Fibroblast of skin of abdomen (primary cell): Measurements from ENCODE around the gene CDK10.
A peak's percentile ranks its signal among the peaks of the same experiment; 100 is the strongest.

Source experiments
- DNase-seq: peaks from one replicate; pipeline ENCODE4 v3.0.0-alpha.2; 2013

CDK10 gene

GRCh38 chr16:89712274-89712781, 25.8 kb downstream of the CDK10 start:
- DNase-seq = peak; percentile 38

GRCh38 chr16:89716493-89716892, 30.0 kb downstream of the CDK10 start:
- DNase-seq = no peak

- DNase-seq = no peak
Observed at GRCh38 chr16:89716916-89717687, 30.6 kb downstream of the CDK10 start.

GRCh38 chr16:89717688-89718505, 31.4 kb downstream of the CDK10 start:
- DNase-seq = no peak

- DNase-seq = no peak
Observed at GRCh38 chr16:89720551-89720812, 34.0 kb downstream of the CDK10 start.

- DNase-seq = peak; percentile 74
Observed at GRCh38 chr16:89720813-89721545, 34.5 kb downstream of the CDK10 start, which contains the start of the genes VPS9D1 and ZNF276. Gene VPS9D1, minus strand, starts transcription at chr16:89720898. Its CDS starts 37 bp downstream, at chr16:89720861. Gene ZNF276, plus strand, starts transcription at chr16:89721537. Its CDS starts 104 bp downstream, at chr16:89721641.

GRCh38 chr16:89721546-89722391, 35.3 kb downstream of the CDK10 start:
- DNase-seq = peak; percentile 31

- peak; percentile 9 for DNase-seq
Observed at GRCh38 chr16:89722392-89723278, 36.1 kb downstream of the CDK10 start.

GRCh38 chr16:89723279-89724250, 37.1 kb downstream of the CDK10 start:
- no peak for DNase-seq

GRCh38 chr16:89727406-89728120, 41.1 kb downstream of the CDK10 start:
- no peak for DNase-seq

- DNase-seq = no peak
Observed at GRCh38 chr16:89729293-89729692, 42.8 kb downstream of the CDK10 start.

GRCh38 chr16:89729863-89730593, 43.5 kb downstream of the CDK10 start:
- no peak for DNase-seq

GRCh38 chr16:89730610-89731234, 44.2 kb downstream of the CDK10 start:
- no peak for DNase-seq

- no peak for DNase-seq
Observed at GRCh38 chr16:89732142-89732917, 45.8 kb downstream of the CDK10 start.

- DNase-seq = no peak
Observed at GRCh38 chr16:89732918-89733242, 46.4 kb downstream of the CDK10 start.

- no peak for DNase-seq
Observed at GRCh38 chr16:89733322-89733721, 46.8 kb downstream of the CDK10 start.

GRCh38 chr16:89733792-89734191, 47.3 kb downstream of the CDK10 start:
- DNase-seq = no peak
